ENCODE results near the gene B4GALNT3.
"Not testable (repeated sequence)": the region's sequence is repeated elsewhere in the genome, so short reads cannot be mapped to it uniquely, and the experiment has no call there.

The B4GALNT3 gene

DNA sequence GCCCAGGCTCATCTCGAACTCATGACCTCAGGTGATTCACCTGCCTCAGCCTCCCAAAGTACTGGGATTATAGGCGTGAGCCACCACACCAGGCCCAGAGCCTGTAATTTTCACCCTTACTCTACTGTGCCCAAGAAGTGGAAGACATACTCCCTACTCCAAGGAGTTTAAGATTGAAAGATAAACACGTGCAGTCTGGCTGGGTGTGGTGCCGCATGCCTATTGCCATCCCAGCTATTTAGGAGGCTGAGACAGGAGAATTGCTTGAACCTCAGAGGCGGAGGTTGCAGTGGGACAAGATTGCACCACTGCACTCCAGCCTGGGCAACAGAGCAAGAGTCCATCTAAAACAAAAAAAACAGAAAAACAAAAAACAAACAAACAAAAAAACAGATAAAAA lies 113.5 kb downstream of the B4GALNT3 start:
- no peak for DNase-seq (ENCODE audit: low read depth in 2 of 2, low spot score in 1 of 2)

DNA sequence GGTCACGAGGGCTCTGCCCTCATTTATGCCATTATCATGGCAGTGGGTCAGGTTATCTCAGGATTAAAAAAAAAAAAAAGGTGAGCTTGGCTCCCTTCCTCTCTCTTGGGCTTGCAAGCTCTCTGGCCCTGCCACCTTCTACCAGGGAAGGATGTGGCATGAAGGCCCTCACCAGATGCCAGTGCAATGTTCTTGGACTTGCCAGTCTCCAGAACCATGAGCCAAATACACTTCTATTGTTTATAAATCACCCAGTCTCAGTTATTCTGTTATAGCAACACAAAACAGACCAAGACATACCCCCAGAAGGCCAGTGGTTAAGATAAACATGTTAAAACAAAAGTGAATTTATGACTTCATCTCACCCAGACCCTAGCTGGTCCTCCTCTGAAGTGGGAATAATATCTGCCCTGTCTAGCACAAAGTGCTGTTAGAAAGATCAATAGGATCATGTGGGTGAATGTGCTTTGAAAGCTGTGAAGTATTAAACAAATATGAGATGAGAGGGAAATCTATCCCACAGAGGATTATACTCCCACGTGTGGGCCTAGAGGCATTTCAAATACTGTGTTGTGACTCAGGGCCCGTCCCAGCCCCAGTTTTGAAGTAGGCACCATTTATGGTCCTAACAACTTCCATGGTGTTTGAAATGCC lies 114.9 kb downstream of the B4GALNT3 start:
- DNase-seq (ENCODE audit: low read depth in 2 of 2, low spot score in 1 of 2), result no peak

GRCh38 chr12:575129-575502 lies 115.4 kb downstream of the B4GALNT3 start:
- no peak for DNase-seq (ENCODE audit: low read depth in 2 of 2, low spot score in 1 of 2)

DNA sequence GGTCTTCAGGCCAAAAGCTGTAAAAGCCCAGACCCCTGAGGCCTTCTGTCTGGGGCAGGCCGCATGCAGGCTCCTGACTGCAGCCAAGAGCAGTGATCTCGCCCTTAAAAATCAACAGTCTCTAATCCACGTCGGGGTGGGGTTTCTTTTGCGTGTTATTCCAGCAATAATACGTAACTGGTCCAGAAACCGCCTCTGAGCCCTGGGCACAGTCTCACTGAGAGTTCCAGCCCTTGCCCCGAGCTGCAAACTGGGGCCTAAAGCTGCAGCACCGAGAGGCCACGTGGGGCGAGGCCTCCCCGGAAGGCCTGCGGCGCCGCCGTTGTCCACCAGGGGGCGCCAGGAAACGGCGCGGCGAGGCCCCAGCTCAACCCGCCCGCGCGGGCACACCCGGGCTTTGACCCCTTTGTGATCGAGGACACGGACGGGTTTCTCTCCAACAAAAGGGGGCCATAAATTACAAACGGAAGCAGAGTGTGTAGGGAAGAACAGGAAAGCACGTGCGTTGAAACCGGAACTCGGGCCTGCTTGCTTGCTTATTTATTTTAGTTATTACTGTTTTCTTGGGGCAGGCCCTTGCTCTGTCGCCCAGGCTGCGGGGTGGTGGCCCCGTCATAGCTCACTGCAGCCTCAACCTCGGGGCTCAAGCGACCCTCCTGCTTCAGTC lies 116.3 kb downstream of the B4GALNT3 start:
- peak; percentile 57 to 70 for DNase-seq (ENCODE audit: low read depth in 2 of 2, low spot score in 1 of 2)

DNA sequence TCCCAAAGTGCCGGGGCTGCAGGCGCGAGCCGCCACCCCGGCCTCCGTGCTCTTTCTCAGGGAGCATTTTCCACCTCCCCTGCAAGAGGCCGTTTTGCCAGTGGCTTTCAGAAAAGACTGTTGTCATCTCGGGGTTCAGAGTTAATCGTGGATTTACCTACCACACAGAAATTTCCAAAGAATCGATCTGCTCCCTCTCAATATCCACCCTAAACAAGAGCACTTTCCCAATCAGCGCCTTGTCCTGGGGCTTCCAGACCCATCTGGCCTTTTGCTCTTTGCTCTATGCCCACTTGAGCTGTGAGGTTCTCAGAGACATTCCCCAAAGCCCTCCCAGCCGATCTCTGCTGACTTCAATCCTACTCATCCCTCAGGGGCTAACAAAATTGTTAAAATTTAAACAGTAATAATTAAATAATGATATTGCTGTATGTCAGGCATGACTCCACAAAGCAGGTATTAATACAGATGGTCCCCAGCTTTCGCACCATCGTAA lies 116.9 kb downstream of the B4GALNT3 start:
- DNase-seq (ENCODE audit: low read depth in 2 of 2, low spot score in 1 of 2), result no peak

DNA sequence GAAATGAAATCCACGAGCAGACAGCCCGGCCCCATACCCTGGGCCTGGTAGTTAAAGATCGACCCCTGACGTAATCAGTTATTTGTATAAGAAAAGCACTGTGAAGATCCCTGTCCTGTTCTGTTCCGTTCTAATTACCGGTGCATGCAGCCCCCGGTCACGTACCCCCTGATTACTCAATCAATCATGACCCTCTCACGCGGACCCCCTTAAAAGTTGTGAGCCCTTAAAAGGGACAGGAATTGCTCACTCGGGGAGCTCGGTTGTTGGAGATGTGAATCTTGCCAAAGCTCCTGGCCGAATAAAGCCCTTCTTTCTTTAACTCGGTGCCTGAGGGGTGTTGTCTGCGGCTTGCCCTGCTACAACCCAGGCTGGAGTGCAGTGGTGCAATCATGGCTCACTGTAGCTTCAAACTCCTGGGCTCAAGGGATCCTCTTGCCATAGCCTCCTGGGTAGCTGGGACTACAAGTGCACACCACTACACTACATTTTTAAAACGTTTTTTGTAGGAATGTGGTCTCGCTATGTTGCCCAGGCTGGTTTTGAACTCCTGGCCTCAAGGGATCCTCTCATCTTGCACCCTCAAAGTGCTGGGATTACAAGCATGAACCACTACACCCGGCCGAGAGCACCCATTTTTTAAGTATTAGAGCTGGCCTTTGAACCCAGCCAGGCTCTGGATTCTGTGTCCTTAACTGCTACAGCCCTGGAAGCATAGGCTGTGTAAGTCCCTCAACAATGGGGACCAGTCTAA lies 118.4 kb downstream of the B4GALNT3 start:
- not testable (repeated sequence) for DNase-seq (ENCODE audit: low read depth in 2 of 2, low spot score in 1 of 2)

GRCh38 chr12:578748-579419 lies 119.1 kb downstream of the B4GALNT3 start:
- DNase-seq (ENCODE audit: low read depth in 2 of 2, low spot score in 1 of 2), result no peak

GRCh38 chr12:579420-580110 lies 119.8 kb downstream of the B4GALNT3 start:
- no peak for DNase-seq (ENCODE audit: low read depth in 2 of 2, low spot score in 1 of 2)

DNA sequence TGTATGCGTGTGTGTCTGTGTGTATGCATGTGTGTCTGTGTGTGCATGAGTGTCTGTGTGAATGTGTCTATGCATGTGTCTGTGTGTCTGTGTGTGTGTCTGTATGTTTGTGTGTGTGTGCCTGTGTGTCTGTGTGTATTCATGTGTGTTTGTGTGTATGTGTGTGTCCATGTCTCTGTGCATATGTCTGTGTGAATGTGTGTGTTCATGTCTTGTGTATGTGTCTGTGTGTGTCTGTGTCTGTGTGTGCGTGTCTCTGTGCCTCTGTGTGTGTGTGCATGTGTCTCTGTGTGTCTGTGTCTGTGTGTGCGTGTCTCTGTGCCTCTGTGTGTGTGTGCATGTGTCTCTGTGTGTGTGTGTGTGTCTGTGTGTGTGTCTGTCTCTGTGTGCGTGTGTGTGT lies 121.1 kb downstream of the B4GALNT3 start:
- no peak for DNase-seq (ENCODE audit: low read depth in 2 of 2, low spot score in 1 of 2)

- DNase-seq (ENCODE audit: low read depth in 2 of 2, low spot score in 1 of 2), result no peak
These were observed 121.6 kb downstream of the B4GALNT3 start for GRCh38 chr12:581321-581720.

GRCh38 chr12:581746-582145 lies 122.0 kb downstream of the B4GALNT3 start:
- DNase-seq (ENCODE audit: low read depth in 2 of 2, low spot score in 1 of 2), result no peak

DNA sequence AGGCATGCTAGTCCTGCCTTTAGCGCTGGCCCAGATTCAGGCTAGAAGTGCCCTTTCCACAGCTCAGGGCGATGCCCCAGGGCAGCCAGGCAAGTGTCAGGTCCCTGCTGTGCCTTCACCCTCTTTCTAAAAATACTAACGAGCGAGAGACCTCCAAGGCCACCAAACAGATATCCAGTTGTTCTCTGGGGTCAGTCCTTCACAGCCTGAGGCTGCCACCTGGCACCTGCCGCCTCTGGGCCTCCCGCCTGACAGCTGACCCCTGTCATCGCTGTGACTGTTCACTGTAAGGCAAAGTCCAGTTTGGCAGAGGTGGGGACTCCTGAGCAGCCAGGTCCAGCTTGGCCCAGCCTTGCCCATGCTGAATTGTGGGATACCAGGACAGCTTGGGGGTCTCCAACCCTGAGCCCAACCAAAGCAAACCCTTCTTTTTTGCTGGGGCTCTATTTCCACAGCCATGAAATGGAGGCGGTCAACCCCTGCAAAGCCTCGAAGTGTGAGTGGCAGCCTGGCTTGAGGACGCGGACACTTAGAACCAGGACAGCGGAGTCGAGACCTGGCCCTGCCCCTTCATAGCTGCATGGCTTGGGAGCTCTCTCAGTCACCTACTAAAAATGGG lies 123.6 kb downstream of the B4GALNT3 start:
- no peak for DNase-seq (ENCODE audit: low read depth in 2 of 2, low spot score in 1 of 2)

- DNase-seq (ENCODE audit: low read depth in 2 of 2, low spot score in 1 of 2), result no peak
These were observed 125.6 kb downstream of the B4GALNT3 start for GRCh38 chr12:585062-586061.

GRCh38 chr12:586318-587071 lies 126.8 kb downstream of the B4GALNT3 start:
- no peak for DNase-seq (ENCODE audit: low read depth in 2 of 2, low spot score in 1 of 2)

- DNase-seq (ENCODE audit: low read depth in 2 of 2, low spot score in 1 of 2), result no peak
These were observed 127.6 kb downstream of the B4GALNT3 start for GRCh38 chr12:587132-588023.

DNA sequence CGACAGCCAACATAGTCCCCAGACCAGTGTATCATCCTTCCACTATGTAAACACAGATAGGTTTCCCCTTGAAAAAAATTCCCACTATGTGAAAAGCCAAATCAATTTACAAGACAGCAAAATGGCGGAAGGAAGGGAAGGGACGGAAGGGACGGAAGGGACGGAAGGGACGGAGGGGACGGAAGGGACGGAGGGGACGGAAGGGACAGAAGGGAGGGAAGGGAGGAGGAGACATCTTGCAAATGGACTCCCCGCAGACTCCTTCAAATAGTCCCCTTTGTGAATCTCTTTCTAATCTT lies 128.2 kb downstream of the B4GALNT3 start:
- no peak for DNase-seq (ENCODE audit: low read depth in 2 of 2, low spot score in 1 of 2)

DNA sequence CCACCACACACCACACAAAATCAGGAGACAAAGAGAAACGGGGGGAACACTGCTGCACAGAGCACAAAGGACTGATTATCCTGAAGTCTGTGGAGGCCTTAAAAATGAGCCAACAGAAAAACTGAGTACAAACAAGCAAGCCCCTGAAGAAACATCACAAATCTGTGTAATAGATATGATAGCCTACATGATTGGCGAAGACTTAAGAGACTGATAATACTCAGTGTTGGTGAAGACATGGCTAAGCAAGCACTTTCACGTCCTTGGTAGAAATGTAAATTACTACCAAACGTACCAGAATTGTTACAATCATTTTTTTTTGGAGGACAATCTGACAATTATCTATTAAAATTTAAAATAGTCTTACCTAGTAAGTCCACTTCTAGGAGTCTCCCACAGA lies 128.9 kb downstream of the B4GALNT3 start:
- DNase-seq (ENCODE audit: low read depth in 2 of 2, low spot score in 1 of 2), result no peak

GRCh38 chr12:590206-590750 lies 130.5 kb downstream of the B4GALNT3 start:
- DNase-seq (ENCODE audit: low read depth in 2 of 2, low spot score in 1 of 2), result no peak

Measured in stimulated activated CD8-positive, alpha-beta memory T cell treated with anti-CD3 and anti-CD28 coated beads, Interleukin-4, amount 100 ng/mL, for 4 hours (primary cell).